ENCODE measurements around the gene CLTA.
"Not testable (repeated sequence)": the region's sequence is repeated elsewhere in the genome, so short reads cannot be mapped to it uniquely, and the experiment has no call there.

The CLTA gene

GRCh38 chr9:36174731-36175130, 16.0 kb upstream of the CLTA start:
- in situ Hi-C loops (cut with MboI; ENCODE audit: low pct_unique_long_range_greater_than_20kb, low sequenced_read_pairs): no loop called here
- no peak for DNase-seq

- DNase-seq; in situ Hi-C loops (cut with MboI; ENCODE audit: low pct_unique_long_range_greater_than_20kb, low sequenced_read_pairs): not testable (repeated sequence)
These were observed 15.5 kb upstream of the CLTA start for GRCh38 chr9:36175209-36175608.

GRCh38 chr9:36176496-36176895, 14.2 kb upstream of the CLTA start:
- in situ Hi-C loops (cut with MboI; ENCODE audit: low pct_unique_long_range_greater_than_20kb, low sequenced_read_pairs); DNase-seq: not testable (repeated sequence)

GRCh38 chr9:36177571-36177970, 13.2 kb upstream of the CLTA start:
- in situ Hi-C loops (cut with MboI; ENCODE audit: low pct_unique_long_range_greater_than_20kb, low sequenced_read_pairs): no loop called here
- DNase-seq: no peak

- in situ Hi-C loops (cut with MboI; ENCODE audit: low pct_unique_long_range_greater_than_20kb, low sequenced_read_pairs); DNase-seq: not testable (repeated sequence)
These were observed 10.5 kb upstream of the CLTA start for GRCh38 chr9:36180243-36180642.

GRCh38 chr9:36187414-36187813, 3.3 kb upstream of the CLTA start:
- in situ Hi-C loops (cut with MboI; ENCODE audit: low pct_unique_long_range_greater_than_20kb, low sequenced_read_pairs): no loop called here
- DNase-seq: no peak

GRCh38 chr9:36188212-36188611, 2.5 kb upstream of the CLTA start:
- no peak for DNase-seq
- in situ Hi-C loops (cut with MboI; ENCODE audit: low pct_unique_long_range_greater_than_20kb, low sequenced_read_pairs): no loop called here

- DNase-seq: no peak
- in situ Hi-C loops (cut with MboI; ENCODE audit: low pct_unique_long_range_greater_than_20kb, low sequenced_read_pairs): no loop called here
These were observed 745 bp upstream of the CLTA start for GRCh38 chr9:36189976-36190375.

- in situ Hi-C loops (cut with MboI; ENCODE audit: low pct_unique_long_range_greater_than_20kb, low sequenced_read_pairs): no loop called here
- DNase-seq: peak; percentile 36
These were observed 547 bp downstream of the CLTA start for GRCh38 chr9:36191290-36191645.

GRCh38 chr9:36191686-36192085, 965 bp downstream of the CLTA start:
- in situ Hi-C loops (cut with MboI; ENCODE audit: low pct_unique_long_range_greater_than_20kb, low sequenced_read_pairs): no loop called here
- DNase-seq: no peak

GRCh38 chr9:36192196-36192595, 1.5 kb downstream of the CLTA start:
- in situ Hi-C loops (cut with MboI; ENCODE audit: low pct_unique_long_range_greater_than_20kb, low sequenced_read_pairs): no loop called here

GRCh38 chr9:36193023-36193422, 2.3 kb downstream of the CLTA start:
- DNase-seq: no peak
- in situ Hi-C loops (cut with MboI; ENCODE audit: low pct_unique_long_range_greater_than_20kb, low sequenced_read_pairs): no loop called here

More at GRCh38 chr9:36192196-36192595, 1.5 kb downstream of the CLTA start:
- DNase-seq: no peak

GRCh38 chr9:36194326-36195000, 3.7 kb downstream of the CLTA start:
- no peak for DNase-seq

GRCh38 chr9:36204906-36205547, 14.3 kb downstream of the CLTA start:
- in situ Hi-C loops (cut with MboI; ENCODE audit: low pct_unique_long_range_greater_than_20kb, low sequenced_read_pairs): loop anchor here (25.0 kb wide), 1 partner anchor 107 kb away; no protein-coding TSS in a partner anchor
- DNase-seq: no peak

More at GRCh38 chr9:36194326-36195000, 3.7 kb downstream of the CLTA start:
- in situ Hi-C loops (cut with MboI; ENCODE audit: low pct_unique_long_range_greater_than_20kb, low sequenced_read_pairs): no loop called here

- no peak for DNase-seq
- in situ Hi-C loops (cut with MboI; ENCODE audit: low pct_unique_long_range_greater_than_20kb, low sequenced_read_pairs): loop anchor here (25.0 kb wide), 1 partner anchor 105 kb away; no protein-coding TSS in a partner anchor
These were observed 16.3 kb downstream of the CLTA start for GRCh38 chr9:36207016-36207415.

GRCh38 chr9:36207546-36208012, 16.9 kb downstream of the CLTA start:
- DNase-seq: peak; percentile 40
- in situ Hi-C loops (cut with MboI; ENCODE audit: low pct_unique_long_range_greater_than_20kb, low sequenced_read_pairs): loop anchor here (25.0 kb wide), 1 partner anchor 105 kb away; no protein-coding TSS in a partner anchor

GRCh38 chr9:36208521-36209253, 18.0 kb downstream of the CLTA start:
- in situ Hi-C loops (cut with MboI; ENCODE audit: low pct_unique_long_range_greater_than_20kb, low sequenced_read_pairs): loop anchor here (25.0 kb wide), 1 partner anchor 104 kb away; no protein-coding TSS in a partner anchor

GRCh38 chr9:36210722-36211121, 20.0 kb downstream of the CLTA start:
- in situ Hi-C loops (cut with MboI; ENCODE audit: low pct_unique_long_range_greater_than_20kb, low sequenced_read_pairs): loop anchor here (25.0 kb wide), 1 partner anchor 102 kb away; no protein-coding TSS in a partner anchor

More at GRCh38 chr9:36208521-36209253, 18.0 kb downstream of the CLTA start:
- no peak for DNase-seq

GRCh38 chr9:36211510-36211909, 20.8 kb downstream of the CLTA start:
- no peak for DNase-seq
- in situ Hi-C loops (cut with MboI; ENCODE audit: low pct_unique_long_range_greater_than_20kb, low sequenced_read_pairs): loop anchor here (25.0 kb wide), 1 partner anchor 101 kb away; no protein-coding TSS in a partner anchor

More at GRCh38 chr9:36210722-36211121, 20.0 kb downstream of the CLTA start:
- no peak for DNase-seq
